MCF 10A (cell line): ENCODE measurements around the gene LARP4B. TPM values are rescaled to one million over a fixed set of nuclear protein-coding genes. Genes with fewer than 3 reads are reported as not detected.

ENCODE experiments used
- BruUV-seq: library from RNA; stranded (reverse); fragments of 400-500 nt; replicated peaks from 2 replicates; lab custom pipeline; 2021; lab: Mats Ljungman, UMichigan
- CTCF ChIA-PET: fragments of 300-600 bp; sonication (Branson Sonifier 250); formaldehyde crosslinking; extraction: SDS; loops from one replicate; lab custom pipeline; 2021; ENCODE audit warnings: antibody characterized with exemption, inconsistent platforms; lab: Yijun Ruan, JAX
- POLR2A ChIA-PET: fragments of 300-600, 350-650 bp; sonication (Branson Sonifier 250); formaldehyde crosslinking; extraction: SDS; loops from one replicate; lab custom pipeline; 2020; ENCODE audit warnings: antibody characterized with exemption, inconsistent platforms; lab: Yijun Ruan, JAX
- DNase-seq: peaks from one replicate; pipeline ENCODE4 v3.0.0-alpha.2; 2018; ENCODE audit not compliant: unreplicated experiment
- H3K27ac Mint-ChIP-seq: one replicate; pipeline ENCODE4 v1.8.0; 2022; ENCODE audit warnings: mild to moderate bottlenecking, low read depth, mixed read lengths; ENCODE audit not compliant: unreplicated experiment
- H3K27me3 Mint-ChIP-seq: one replicate; pipeline ENCODE4 v1.8.0; 2022; ENCODE audit warnings: mixed read lengths; ENCODE audit not compliant: insufficient read depth, unreplicated experiment
- H3K36me3 Mint-ChIP-seq: one replicate; pipeline ENCODE4 v1.8.0; 2022; ENCODE audit warnings: mild to moderate bottlenecking, moderate library complexity, mixed read lengths; ENCODE audit not compliant: insufficient read depth, unreplicated experiment
- H3K4me1 Mint-ChIP-seq: one replicate; pipeline ENCODE4 v1.8.0; 2022; ENCODE audit warnings: mixed read lengths; ENCODE audit not compliant: insufficient read depth, unreplicated experiment
- H3K4me3 Mint-ChIP-seq: one replicate; pipeline ENCODE4 v1.8.0; 2022; ENCODE audit warnings: mild to moderate bottlenecking, moderate library complexity, mixed read lengths; ENCODE audit not compliant: unreplicated experiment
- H3K9me3 Mint-ChIP-seq: one replicate; pipeline ENCODE4 v1.8.0; 2022; ENCODE audit warnings: mixed read lengths; ENCODE audit not compliant: unreplicated experiment
- intact Hi-C: fragments of 100-400 bp; cut with micrococcal nuclease; formaldehyde crosslinking; loops from 2 replicates; pipeline ENCODE4 v1.14.1; 2022
- total RNA-seq: library from RNA; stranded (reverse); gene quantifications from 2 replicates; pipeline ENCODE4 v1.2.3, GENCODE V29; 2022
- TF ChIP-seq, protein P1 (sequence below): fragments of 200-600 bp; IDR thresholded peaks from one replicate; pipeline ENCODE4 v1.8.0; 2022; ENCODE audit warnings: antibody characterized with exemption, mild to moderate bottlenecking; ENCODE audit not compliant: unreplicated experiment

LARP4B gene
- total RNA-seq, 1 experiment from 2014 or later: 131 TPM

DNA sequence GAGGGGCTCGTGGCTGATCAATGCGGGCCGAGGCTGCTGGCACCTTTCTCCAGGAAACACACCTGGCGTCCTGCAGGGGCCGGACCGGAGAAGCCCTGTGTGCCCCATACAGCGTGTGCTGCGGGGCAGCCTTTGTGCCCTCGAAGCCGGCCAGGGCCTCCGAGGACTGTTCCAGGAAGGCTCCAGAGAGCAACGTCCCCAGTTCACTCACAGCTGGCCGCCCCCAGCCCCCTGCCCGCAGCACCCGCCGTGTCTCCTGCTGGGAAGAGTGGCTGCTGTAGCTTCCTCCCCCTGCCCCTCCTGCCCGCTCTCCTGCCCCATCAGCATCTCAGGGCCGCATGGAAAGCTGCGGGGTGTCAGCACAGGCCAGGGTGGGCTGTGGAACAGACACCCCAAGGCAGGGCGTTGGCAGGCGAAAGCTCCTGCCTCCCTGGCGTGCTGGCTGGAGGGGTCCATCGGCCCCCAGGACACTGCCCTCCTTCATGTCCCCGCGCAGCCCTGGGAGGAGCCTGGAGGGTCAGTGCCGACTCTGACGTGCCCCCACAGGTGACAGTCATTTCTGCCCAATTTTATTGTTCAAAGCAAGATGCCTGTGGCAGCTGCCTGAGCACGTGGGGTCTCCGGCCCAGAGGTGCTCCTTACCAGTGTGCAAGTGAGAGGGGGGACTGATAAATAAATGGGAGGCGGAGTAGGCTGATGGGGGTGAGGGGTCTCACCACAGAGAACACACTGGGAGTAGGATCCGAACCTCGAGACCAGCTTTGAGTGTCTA is 146.2 kb downstream of the LARP4B start:
- Mint-ChIP-seq H3K36me3 (peaks cover 7% of the 10 kb centered on the region), H3K9me3 (no peaks in the 10 kb centered on the region), H3K27ac (no peak overlapping the region), H3K4me1 (no peaks in the 10 kb centered on the region), H3K27me3 (no peaks in the 10 kb centered on the region), H3K4me3 (peak overlapping the region; percentile 21)
- ChIA-PET POLR2A (no interaction called here), CTCF (interaction anchor here (0.7 to 0.8 kb wide), 2 partner anchors 17 to 187 kb away, joined by 3 to 4 read pairs; no protein-coding TSS in a partner anchor)
- DNase-seq: no peak
- TF ChIP-seq, protein P1, sequence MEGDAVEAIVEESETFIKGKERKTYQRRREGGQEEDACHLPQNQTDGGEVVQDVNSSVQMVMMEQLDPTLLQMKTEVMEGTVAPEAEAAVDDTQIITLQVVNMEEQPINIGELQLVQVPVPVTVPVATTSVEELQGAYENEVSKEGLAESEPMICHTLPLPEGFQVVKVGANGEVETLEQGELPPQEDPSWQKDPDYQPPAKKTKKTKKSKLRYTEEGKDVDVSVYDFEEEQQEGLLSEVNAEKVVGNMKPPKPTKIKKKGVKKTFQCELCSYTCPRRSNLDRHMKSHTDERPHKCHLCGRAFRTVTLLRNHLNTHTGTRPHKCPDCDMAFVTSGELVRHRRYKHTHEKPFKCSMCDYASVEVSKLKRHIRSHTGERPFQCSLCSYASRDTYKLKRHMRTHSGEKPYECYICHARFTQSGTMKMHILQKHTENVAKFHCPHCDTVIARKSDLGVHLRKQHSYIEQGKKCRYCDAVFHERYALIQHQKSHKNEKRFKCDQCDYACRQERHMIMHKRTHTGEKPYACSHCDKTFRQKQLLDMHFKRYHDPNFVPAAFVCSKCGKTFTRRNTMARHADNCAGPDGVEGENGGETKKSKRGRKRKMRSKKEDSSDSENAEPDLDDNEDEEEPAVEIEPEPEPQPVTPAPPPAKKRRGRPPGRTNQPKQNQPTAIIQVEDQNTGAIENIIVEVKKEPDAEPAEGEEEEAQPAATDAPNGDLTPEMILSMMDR: peak; percentile 2
- no TSS peak for BruUV-seq
- intact Hi-C loops: loop anchor here (5.0 to 10.0 kb wide), 2 partner anchors 273 to 550 kb away; no protein-coding TSS in a partner anchor

DNA sequence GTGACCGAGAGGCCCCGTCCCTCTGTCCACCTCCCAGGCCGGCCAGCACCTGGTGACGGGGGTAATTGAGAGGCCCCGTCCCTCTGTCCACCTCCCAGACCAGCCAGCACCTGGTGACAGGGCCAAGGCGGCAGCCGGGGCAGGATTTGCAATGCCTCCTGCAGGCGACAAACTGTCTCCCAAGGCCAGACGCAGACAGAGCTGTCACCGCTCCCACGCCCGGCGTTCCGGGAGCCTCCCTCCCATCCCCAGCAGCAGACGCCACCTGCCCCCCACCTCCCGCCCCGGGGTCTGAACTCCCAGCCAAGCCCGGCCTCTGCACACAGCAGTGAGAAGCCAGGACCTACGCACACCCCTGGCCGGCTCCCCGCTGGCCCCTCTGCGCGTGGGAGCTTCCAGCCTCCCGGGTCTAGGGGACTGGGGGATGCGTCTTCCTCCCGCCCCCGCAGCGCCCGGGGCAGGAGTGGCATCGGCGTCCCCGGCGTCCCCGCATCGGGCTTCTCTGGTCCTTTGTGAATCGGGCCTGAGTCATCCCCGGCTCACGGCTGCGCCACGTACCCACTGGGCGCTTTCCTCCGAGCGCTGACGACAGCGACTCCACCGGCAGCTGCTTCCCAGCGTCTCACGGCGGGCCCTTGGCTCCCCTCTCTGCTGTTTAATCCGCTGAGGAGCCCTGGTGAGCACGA is 147.0 kb downstream of the LARP4B start:
- ChIA-PET CTCF (interaction anchor here (0.7 to 0.8 kb wide), 2 partner anchors 18 to 187 kb away, joined by 3 to 4 read pairs; no protein-coding TSS in a partner anchor), POLR2A (no interaction called here)
- peak; percentile 60 for DNase-seq
- Mint-ChIP-seq H3K27me3 (no peaks in the 10 kb centered on the region), H3K4me3 (peak overlapping the region; percentile 21), H3K27ac (no peak overlapping the region), H3K36me3 (peaks cover 7% of the 10 kb centered on the region), H3K9me3 (no peaks in the 10 kb centered on the region), H3K4me1 (no peaks in the 10 kb centered on the region)
- TF ChIP-seq, protein P1: peak; percentile 6
- BruUV-seq: no TSS peak
- intact Hi-C loops: loop anchor here (5.0 to 10.0 kb wide), 2 partner anchors 272 to 550 kb away; no protein-coding TSS in a partner anchor

DNA sequence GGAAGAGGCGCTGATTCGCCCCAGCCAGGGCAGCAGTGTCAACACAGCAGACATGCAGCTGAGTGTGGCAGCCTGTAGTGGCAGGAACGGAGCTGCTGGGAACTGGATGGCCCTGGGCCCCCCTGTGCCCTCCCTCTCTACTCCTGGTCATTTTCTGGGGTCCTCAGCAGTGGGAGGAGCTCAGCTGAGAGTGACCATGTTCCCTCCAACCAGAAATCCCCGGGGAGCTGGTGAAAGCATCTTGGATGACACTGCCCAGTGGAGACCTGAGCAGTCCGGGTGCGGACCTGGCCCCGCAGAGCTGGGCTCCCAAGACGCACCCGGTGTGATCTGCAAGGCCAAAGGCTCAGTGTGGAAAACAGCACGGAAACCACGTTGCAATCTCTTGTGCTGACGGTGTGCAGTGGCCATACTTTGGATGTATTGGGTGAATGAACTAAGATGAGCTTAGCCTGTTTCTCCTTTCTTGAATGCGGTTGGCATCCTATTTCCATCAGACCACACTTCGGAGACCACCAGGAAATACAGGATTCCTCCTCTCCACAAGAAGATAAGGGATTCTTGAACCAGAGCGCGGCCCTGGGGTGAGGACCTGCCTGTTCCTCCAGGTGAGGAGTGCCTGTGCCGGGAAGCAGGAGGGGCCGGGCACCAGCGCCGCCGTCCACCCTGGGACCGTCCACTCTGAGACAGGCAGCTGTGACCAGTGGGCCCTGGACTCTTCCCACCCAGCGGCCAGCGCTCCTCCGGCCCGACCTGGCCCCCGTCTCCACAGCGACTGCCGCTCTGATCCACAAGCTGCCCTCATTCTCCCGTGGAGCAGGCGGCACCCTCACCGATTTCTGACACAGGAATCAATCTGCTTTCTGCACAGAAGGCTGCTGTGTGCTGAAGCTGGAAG is 148.5 kb downstream of the LARP4B start:
- no peak for DNase-seq
- Mint-ChIP-seq H3K27me3 (no peaks in the 10 kb centered on the region), H3K4me3 (no peak overlapping the region), H3K4me1 (no peaks in the 10 kb centered on the region), H3K36me3 (peaks cover 7% of the 10 kb centered on the region), H3K9me3 (no peaks in the 10 kb centered on the region), H3K27ac (no peak overlapping the region)
- intact Hi-C loops: loop anchor here (10.0 kb wide), 1 partner anchor 548 kb away; no protein-coding TSS in a partner anchor
- POLR2A ChIA-PET: interaction anchor here (0.6 kb wide), 1 partner anchor 36 kb away, joined by 3 read pairs; no protein-coding TSS in a partner anchor
- no TSS peak for BruUV-seq
- TF ChIP-seq, protein P1: no peak
- CTCF ChIA-PET: interaction anchor here (0.6 kb wide), 1 partner anchor 230 kb away, joined by 3 read pairs; no protein-coding TSS in a partner anchor
